H4 (cell line): Measurements from ENCODE around the gene KIF19. TPM values are rescaled to one million over a fixed set of nuclear protein-coding genes. Genes with fewer than 3 reads are reported as not detected.

Experiments used
- DNase-seq: peaks from one replicate; pipeline ENCODE4 v3.0.0-alpha.2; 2015; ENCODE audit warnings: low spot score
- total RNA-seq: library from RNA; depleted of rRNA; stranded (reverse); fragments of >200 nt; shearing (Covaris generic); gene quantifications from 2 replicates; pipeline ENCODE4 v1.2.3, GENCODE V29; 2014

The KIF19 gene
- total RNA-seq, 1 experiment from 2014 or later: not detected

GRCh38 chr17:74303305-74303704 is 22.7 kb upstream of the KIF19 start:
- peak; percentile 52 for DNase-seq

DNA sequence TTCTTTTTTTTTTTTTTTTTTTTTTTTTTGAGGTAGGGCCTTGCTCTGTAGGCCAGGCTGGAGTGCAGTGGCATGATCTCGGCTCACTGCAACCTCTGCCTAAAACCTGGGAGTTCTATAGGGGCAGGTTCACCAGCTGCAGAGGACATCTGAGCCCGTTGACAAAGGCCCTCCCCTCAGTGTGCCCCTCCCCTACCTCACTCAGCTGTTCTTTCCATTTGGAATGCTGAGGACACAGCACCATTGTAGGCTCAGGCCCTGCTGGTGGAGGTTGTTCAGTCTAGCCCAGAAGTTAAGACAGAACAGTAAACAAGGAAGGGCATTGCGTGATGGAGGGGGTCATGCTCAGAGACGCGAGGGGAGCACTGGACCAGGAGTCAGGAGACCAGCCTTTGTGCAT is 21.8 kb upstream of the KIF19 start:
- DNase-seq: no peak

DNA sequence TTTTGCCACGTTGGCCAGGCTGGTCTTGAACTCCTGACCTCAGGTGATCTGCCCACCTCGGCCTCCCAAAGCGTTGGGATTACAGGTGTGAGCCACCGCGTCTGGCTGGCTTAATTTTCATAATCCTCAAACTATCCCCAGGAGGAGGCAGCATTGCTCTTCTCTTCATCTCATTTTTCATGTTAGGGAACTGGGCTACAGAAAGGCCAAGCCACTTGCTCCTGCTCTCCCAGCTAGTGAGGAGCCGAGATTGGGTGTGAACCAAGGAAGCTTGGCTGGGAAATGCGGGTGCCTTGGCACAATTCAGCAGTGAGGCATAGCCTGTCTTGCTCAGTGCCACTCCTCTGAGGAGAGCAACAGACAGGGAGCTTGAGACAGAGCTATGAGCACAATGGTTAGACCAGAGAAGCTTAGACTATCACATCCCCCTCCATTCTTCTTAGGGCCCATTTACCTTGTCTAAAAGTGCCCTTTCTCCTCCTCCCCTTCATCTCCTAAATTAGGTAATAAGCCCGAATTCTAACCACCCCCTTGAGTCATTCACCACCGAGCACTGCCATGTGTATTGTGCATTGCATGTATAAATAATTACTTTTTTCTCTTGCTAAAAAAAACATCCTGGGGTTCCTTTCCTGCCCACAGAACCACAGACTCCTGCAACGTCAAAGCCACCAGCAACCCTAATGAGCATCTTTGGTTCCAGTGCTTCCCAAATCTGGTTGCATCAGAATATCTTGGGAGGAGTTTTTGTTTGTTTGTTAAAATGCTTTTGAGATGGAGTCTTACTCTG is 20.0 kb upstream of the KIF19 start:
- DNase-seq: peak; percentile 93

- DNase-seq: peak; percentile 66
Observed at GRCh38 chr17:74307984-74308773, 17.8 kb upstream of the KIF19 start.

- no peak for DNase-seq
Observed at GRCh38 chr17:74309902-74310301, 16.1 kb upstream of the KIF19 start.

- DNase-seq: no peak
Observed at GRCh38 chr17:74314877-74315276, 11.1 kb upstream of the KIF19 start.

- DNase-seq: no peak
Observed at GRCh38 chr17:74316220-74316619, 9.8 kb upstream of the KIF19 start.

DNA sequence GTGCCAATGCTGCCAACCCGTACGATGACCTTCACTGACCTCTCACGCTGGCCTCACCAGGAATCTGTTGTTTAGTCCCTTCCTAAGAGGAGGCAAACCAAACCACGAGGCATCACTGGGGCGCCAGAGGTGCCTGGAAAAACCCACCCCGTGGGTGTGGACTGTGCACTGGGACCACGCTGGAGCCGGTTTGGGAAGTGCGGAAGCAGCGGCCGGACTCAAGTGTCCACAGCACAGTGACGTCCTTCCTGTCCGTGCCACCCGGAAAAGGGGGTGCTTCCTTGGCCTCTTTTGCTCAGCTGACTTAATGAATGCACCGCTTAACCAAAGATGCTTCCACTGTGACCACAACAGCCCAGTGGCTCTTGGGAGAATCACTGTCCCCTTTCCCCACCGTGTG is 9.0 kb upstream of the KIF19 start:
- DNase-seq: no peak

DNA sequence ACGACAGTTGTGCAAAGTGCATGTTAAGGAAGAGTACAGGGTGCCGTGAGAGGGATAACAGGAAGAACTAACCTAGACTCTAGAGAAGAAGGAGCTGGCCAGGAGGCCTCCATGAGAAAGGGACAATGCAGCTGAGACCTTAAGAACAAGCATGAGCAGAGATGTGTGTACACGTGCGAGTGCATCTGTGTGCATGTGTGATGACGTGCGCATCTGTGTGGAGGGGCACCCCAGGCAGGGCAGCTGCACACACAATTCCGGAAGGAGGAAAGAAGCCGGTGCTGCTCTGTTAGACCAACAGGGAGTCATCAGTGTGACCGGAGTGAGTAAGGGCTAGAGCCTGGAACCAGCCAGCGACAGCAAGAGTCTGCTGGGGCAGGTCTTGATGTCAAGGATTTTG is 7.6 kb upstream of the KIF19 start:
- no peak for DNase-seq

DNA sequence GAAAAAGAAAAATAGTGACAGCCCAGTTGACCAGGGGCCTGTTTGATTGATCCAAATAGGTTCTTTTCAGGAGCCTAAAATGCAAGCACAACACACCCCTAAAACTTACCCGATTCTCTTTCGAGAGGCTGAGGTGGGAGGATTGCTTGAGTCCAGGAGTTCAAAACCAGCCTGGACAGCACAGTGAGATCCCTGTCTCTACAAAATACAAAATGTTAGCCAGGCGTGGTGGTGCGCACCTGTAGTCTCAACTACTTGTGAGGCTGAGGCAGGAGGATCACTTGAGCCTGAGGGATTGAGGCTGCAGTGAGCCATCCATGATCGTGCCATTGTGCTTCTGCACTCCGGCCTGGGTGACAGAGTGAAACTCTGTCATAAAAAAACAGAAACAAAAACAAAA is 1.5 kb upstream of the KIF19 start:
- DNase-seq: no peak

GRCh38 chr17:74325376-74325742 is 667 bp upstream of the KIF19 start:
- no peak for DNase-seq

DNA sequence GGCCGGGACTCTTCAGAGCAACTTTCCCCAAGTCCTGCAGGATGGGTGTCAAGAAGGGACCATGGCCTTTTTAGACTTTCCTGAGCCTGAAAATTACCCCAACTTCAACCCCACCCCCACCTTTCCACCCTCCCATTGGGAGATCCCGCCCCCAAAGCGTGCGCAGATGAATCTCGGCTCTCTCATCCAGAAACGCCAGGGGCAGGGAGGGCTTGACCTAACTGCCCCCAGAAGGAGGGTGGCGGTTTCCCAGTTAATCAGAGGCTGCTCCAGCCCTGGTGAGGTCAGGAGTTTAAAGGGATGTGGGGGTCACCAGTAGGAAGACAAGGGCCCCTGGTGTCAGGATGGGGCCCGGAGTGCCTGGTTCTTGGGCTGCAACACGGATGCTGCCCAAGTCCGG is 480 bp downstream of the KIF19 start:
- no peak for DNase-seq

DNA sequence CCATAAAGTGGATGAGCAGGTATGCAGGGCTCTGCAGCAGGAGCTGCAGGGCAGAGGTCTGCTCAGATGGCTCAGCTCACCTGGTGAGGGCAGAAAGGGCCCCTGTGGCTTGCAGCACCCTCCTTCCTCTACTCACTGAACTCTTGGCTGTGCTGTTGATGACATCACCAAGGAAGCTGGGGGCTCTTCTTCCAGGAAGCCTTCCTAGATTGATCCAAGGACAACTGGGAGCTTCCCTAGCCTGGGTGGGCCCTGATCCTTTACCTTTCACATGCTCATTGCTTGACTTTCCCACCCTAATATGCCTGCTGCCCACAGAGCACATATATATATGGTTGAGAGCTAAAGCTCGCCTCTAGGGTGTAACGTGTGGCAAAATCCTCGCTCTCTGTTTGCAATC is 2.5 kb downstream of the KIF19 start:
- DNase-seq: no peak

DNA sequence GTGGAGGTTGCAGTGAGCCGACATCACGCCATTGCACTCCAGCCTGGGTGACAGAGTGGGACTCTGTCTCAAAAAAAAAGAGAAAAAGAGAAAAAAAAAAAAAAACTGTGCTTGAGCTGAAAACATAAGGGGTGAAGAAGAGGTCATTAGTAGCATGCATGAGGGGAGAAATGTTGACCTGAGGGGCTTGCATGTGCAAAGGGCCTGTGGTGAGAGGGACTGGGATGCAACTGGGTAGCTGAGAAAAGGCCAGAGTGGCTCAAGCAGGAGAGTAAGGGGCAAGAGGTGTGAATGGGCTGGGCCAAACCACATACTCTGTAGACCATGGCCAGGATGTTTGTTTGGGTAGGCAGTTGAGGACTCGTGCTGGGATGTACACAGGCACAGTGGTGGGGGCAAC is 3.4 kb downstream of the KIF19 start:
- DNase-seq: no peak

DNA sequence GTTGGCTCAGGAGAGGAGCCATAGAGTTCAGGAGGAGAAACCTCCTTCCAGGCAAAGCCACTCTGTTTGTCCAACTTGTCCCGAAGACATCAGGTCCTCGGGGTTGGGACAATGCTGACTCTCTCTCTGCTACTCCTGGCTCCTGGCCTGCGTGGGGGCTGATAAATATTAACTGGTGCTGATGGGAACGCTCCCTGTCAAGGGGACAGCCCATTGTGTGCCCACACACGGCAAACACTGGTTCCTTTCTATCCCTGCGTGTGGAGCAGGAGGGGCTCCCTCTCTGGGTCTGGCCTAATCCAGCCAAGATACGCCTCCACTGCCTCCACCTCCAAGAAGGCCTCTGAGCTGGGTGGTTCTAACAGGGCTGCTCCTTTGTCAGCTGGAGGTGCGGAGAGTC is 4.4 kb downstream of the KIF19 start:
- DNase-seq: no peak

GRCh38 chr17:74332017-74332650 is 6.1 kb downstream of the KIF19 start:
- no peak for DNase-seq

DNA sequence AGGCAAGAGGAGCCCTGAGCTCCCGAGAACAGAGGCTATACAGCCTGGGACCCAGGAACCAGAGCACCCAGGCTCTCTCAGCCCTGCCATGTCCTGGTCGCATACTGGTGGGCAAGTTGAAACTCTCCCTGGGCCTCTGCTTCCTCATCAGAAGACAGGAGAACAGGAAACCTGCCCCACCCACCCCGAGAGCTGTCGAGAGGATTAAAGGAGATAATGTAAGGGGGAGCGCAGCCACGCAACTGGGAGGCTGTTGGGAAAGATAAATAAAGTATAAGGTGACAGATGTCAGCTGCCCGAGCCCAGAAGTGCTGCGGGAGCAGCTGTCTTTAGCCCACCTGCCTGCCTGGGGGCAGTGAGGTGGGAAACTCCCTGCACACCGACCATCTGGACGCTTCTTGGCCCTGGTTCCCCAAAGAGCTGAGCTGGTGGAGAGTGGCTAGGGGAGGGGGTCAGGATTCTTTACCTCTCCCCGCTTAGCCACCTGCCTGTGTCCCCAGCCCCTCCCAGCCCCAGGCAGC is 6.8 kb downstream of the KIF19 start:
- no peak for DNase-seq

DNA sequence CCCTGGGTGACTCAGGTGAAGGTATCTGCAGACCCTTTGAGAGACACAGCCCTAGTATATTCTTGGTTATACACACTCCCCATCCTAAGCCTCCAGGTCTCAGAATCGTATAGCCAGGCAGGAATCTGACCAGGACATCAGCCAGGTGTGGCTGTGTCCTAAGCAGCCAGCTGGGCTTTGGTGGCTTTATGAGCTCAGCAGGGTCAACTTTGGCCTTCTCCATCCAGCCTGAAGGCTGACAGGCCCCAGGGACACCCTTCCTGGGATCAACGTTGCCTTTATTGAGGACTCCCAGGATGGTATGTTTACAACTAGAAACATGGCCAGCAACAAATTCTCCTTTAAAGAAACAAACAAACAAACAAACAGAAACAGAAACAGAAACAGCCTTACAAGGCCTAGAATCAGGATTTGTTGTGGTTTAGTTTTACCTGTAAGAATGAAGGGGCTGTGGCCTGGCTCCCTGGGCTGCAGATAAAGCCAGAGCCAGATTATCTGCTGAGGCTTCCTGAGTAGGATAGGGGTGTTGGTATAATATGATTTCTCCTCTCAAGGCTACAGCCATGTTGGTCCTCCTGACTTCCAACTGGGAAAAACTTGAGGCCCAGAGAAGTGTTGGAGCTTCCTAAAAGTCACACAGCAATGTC is 8.5 kb downstream of the KIF19 start:
- no peak for DNase-seq

GRCh38 chr17:74335529-74336062 is 9.6 kb downstream of the KIF19 start:
- no peak for DNase-seq

DNA sequence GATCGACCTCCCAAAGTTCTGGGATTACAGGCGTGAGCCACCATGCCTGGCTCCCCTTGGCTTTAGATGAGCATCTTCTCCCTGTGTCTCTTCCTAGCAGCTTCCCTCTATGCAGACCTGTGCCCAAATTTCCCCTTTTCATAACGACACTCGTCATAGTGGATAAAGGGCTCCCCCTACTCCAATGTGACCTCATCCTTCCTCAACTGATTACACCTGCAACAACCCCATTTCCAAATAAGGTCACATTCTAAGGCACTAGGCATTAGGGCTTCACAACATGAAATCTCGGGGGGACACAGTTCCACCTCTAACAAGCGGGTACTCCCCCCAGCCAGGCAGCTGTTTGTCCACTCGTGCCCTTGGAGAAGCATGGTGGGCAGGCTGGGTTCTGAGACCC is 10.3 kb downstream of the KIF19 start:
- no peak for DNase-seq

DNA sequence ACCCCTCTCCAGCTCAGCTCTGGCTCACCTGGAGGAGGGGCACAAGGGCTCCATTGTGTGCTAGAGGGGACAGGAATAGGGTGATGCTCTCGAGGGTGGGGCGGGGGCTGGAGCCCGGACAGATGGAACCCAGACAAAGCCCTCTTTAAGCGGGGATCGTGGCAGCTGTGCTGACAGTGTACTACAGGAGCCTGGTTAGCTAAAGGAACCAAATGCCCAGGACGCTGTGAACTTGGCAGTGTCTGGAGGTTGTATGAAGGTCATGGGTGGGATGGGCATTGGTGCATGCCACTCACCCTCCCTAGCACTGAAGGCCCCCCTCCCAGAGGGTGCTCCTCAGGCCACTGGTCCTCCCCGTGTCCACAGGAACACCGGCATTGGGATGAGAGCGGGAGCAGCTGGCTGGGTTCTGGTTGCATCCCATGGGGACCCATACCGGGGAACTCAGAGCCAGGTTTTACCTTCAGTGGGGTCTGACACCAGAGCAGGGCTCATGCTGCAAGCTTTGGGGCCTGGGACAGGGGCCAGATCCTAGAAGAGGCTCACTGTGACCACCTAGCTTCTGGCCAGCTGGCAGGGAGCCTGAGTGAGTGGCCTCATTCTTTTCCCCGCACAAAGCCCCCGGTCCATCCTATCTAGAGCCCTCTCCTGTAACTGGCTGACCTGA is 11.9 kb downstream of the KIF19 start:
- no peak for DNase-seq
